ENCODE measurements around the gene KIF26B.

KIF26B gene

DNA sequence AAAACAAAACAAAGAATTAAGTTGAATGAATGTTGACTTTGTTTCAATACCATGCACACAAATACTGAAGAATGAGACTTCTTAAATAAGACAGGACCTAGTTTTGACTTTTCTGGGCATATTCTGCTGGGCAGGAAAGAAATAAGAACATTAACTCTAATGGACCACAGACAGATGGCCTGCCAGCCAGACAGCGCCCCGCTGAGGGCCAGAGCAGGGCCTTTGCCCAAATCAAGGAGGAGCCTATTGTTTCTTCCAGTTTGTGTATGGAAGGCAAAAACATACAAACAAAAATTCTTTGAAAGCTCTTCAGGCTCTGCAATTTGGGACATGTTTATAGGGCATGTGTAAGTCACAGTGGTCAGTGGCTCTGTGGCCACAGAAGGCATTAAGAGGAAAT is 44.4 kb upstream of the KIF26B start:
- H3K4me2 ChIP-seq (ENCODE audit: low read depth, low read length, poor library complexity, severe bottlenecking) = no peak overlapping the region
- H4K20me1 ChIP-seq (ENCODE audit: insufficient read depth, low read length, poor library complexity, severe bottlenecking) = no peaks in the 10 kb centered on the region
- H3K9me3 ChIP-seq (ENCODE audit: insufficient read depth, low read depth, low read length) = no peaks in the 10 kb centered on the region
- H3K4me3 ChIP-seq (ENCODE audit: low read length, poor library complexity, severe bottlenecking) = no peak overlapping the region
- no peaks in the 10 kb centered on the region for H3K79me2 ChIP-seq (ENCODE audit: insufficient read depth, low read length)
- H2AFZ ChIP-seq (ENCODE audit: low read length) = no peak overlapping the region
- no peaks in the 10 kb centered on the region for H3K27me3 ChIP-seq (ENCODE audit: insufficient read depth, low read length, poor library complexity, severe bottlenecking)
- no peak overlapping the region for H3K9ac ChIP-seq (ENCODE audit: low read depth, low read length, poor library complexity, severe bottlenecking)
- no peaks in the 10 kb centered on the region for H3F3A ChIP-seq (ENCODE audit: low read depth)
- H3K9me2 ChIP-seq (replicated peaks; ENCODE audit: low read depth, low read length) = no peaks in the 10 kb centered on the region
- TF ChIP-seq EZH2phosphoT487 (IDR thresholded peaks at IDR 0.05; ENCODE audit: borderline replicate concordance) = no peak
- TF ChIP-seq, protein P1, sequence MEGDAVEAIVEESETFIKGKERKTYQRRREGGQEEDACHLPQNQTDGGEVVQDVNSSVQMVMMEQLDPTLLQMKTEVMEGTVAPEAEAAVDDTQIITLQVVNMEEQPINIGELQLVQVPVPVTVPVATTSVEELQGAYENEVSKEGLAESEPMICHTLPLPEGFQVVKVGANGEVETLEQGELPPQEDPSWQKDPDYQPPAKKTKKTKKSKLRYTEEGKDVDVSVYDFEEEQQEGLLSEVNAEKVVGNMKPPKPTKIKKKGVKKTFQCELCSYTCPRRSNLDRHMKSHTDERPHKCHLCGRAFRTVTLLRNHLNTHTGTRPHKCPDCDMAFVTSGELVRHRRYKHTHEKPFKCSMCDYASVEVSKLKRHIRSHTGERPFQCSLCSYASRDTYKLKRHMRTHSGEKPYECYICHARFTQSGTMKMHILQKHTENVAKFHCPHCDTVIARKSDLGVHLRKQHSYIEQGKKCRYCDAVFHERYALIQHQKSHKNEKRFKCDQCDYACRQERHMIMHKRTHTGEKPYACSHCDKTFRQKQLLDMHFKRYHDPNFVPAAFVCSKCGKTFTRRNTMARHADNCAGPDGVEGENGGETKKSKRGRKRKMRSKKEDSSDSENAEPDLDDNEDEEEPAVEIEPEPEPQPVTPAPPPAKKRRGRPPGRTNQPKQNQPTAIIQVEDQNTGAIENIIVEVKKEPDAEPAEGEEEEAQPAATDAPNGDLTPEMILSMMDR (conservative IDR thresholded peaks at IDR 0.05; ENCODE audit: low read length) = no peak
- H3K4me1 ChIP-seq (ENCODE audit: insufficient read depth, low read length, poor library complexity, severe bottlenecking) = no peaks in the 10 kb centered on the region
- no peaks in the 10 kb centered on the region for H3K36me3 ChIP-seq (ENCODE audit: insufficient read depth, low read length)

DNA sequence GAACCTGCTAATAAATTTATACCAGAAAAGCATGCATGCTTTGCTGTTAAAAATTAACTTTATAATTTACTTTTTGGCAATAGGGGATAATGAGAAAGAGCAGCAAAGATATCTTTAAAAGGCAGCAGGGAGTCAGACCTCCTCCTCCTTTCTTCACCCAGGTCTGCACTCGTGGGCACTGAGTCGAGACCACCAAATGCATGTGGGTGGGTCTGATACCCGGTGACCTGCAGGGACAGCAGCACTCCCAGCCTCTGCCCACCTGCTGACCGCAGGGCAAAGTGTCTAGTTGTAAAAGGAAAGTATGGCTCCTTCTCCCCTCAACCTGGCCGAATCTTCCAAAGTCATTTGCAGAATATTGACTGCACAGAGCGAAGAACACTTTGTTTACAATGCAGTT is 43.7 kb upstream of the KIF26B start:
- Histone ChIP-seq H3K9me2 (replicated peaks; ENCODE audit: low read depth, low read length) (no peaks in the 10 kb centered on the region), H3K79me2 (ENCODE audit: insufficient read depth, low read length) (no peaks in the 10 kb centered on the region), H3K4me2 (ENCODE audit: low read depth, low read length, poor library complexity, severe bottlenecking) (no peak overlapping the region), H3K9ac (ENCODE audit: low read depth, low read length, poor library complexity, severe bottlenecking) (no peak overlapping the region), H3K4me3 (ENCODE audit: low read length, poor library complexity, severe bottlenecking) (no peak overlapping the region), H3K4me1 (ENCODE audit: insufficient read depth, low read length, poor library complexity, severe bottlenecking) (no peaks in the 10 kb centered on the region), H3F3A (ENCODE audit: low read depth) (no peaks in the 10 kb centered on the region), H3K36me3 (ENCODE audit: insufficient read depth, low read length) (no peaks in the 10 kb centered on the region), H3K9me3 (ENCODE audit: insufficient read depth, low read depth, low read length) (no peaks in the 10 kb centered on the region), H4K20me1 (ENCODE audit: insufficient read depth, low read length, poor library complexity, severe bottlenecking) (no peaks in the 10 kb centered on the region), H3K27me3 (ENCODE audit: insufficient read depth, low read length, poor library complexity, severe bottlenecking) (no peaks in the 10 kb centered on the region), H2AFZ (ENCODE audit: low read length) (no peak overlapping the region)
- TF ChIP-seq, protein P1 (conservative IDR thresholded peaks at IDR 0.05; ENCODE audit: low read length) = no peak
- TF ChIP-seq EZH2phosphoT487 (IDR thresholded peaks at IDR 0.05; ENCODE audit: borderline replicate concordance) = no peak

DNA sequence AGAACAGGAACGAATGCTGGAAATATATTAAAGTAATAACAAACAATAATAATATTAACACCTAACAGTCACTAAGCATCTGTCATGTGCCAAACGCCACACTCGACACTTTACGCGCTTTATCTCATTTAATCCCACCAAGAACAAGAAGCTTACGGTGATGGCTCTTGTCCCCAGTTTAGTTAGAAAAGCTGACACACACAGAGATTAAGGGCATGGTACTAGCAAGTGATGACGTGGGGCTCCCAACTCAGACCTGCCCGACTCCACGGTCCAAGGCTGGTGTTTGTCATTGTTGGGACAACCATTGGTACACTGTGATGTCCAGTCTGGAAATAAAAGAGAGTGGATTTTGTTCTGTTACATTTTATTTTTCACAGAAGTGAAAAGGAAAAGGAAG is 41.1 kb upstream of the KIF26B start:
- H3K9me3 ChIP-seq (ENCODE audit: insufficient read depth, low read depth, low read length) = no peaks in the 10 kb centered on the region
- no peaks in the 10 kb centered on the region for H3K9me2 ChIP-seq (replicated peaks; ENCODE audit: low read depth, low read length)
- no peak overlapping the region for H3K4me3 ChIP-seq (ENCODE audit: low read length, poor library complexity, severe bottlenecking)
- no peaks in the 10 kb centered on the region for H3K4me1 ChIP-seq (ENCODE audit: insufficient read depth, low read length, poor library complexity, severe bottlenecking)
- no peak overlapping the region for H2AFZ ChIP-seq (ENCODE audit: low read length)
- H3K4me2 ChIP-seq (ENCODE audit: low read depth, low read length, poor library complexity, severe bottlenecking) = no peak overlapping the region
- no peaks in the 10 kb centered on the region for H3F3A ChIP-seq (ENCODE audit: low read depth)
- no peak overlapping the region for H3K9ac ChIP-seq (ENCODE audit: low read depth, low read length, poor library complexity, severe bottlenecking)
- H3K36me3 ChIP-seq (ENCODE audit: insufficient read depth, low read length) = no peaks in the 10 kb centered on the region
- TF ChIP-seq, protein P1 (conservative IDR thresholded peaks at IDR 0.05; ENCODE audit: low read length) = no peak
- no peak for TF ChIP-seq EZH2phosphoT487 (IDR thresholded peaks at IDR 0.05; ENCODE audit: borderline replicate concordance)
- H3K79me2 ChIP-seq (ENCODE audit: insufficient read depth, low read length) = no peaks in the 10 kb centered on the region
- H4K20me1 ChIP-seq (ENCODE audit: insufficient read depth, low read length, poor library complexity, severe bottlenecking) = no peaks in the 10 kb centered on the region
- no peaks in the 10 kb centered on the region for H3K27me3 ChIP-seq (ENCODE audit: insufficient read depth, low read length, poor library complexity, severe bottlenecking)

Data from Loucy (cell line).